GM19035 (cell line): ENCODE results near the gene PARD3B.

ENCODE experiments used
- ATAC-seq: cut with Tn5 transposase; IDR thresholded peaks from one replicate; pipeline ENCODE4 v1.9.1; 2021; ENCODE audit not compliant: unreplicated experiment

The PARD3B gene

GRCh38 chr2:205040323-205040722, 495.0 kb downstream of the PARD3B start:
- ATAC-seq = no peak

- ATAC-seq = no peak
Observed at GRCh38 chr2:205041472-205042130, 496.3 kb downstream of the PARD3B start.

GRCh38 chr2:205043285-205043684, 498.0 kb downstream of the PARD3B start:
- no peak for ATAC-seq

- ATAC-seq = no peak
Observed at GRCh38 chr2:205045706-205046105, 500.4 kb downstream of the PARD3B start.

GRCh38 chr2:205047273-205047839, 502.1 kb downstream of the PARD3B start:
- no peak for ATAC-seq

GRCh38 chr2:205051417-205051816, 506.1 kb downstream of the PARD3B start:
- ATAC-seq = no peak

GRCh38 chr2:205052781-205053180, 507.5 kb downstream of the PARD3B start:
- no peak for ATAC-seq

GRCh38 chr2:205053827-205054410, 508.6 kb downstream of the PARD3B start:
- ATAC-seq = no peak

- ATAC-seq = no peak
Observed at GRCh38 chr2:205054789-205055188, 509.5 kb downstream of the PARD3B start.

- no peak for ATAC-seq
Observed at GRCh38 chr2:205055251-205055650, 510.0 kb downstream of the PARD3B start.

- ATAC-seq = no peak
Observed at GRCh38 chr2:205056151-205056561, 510.9 kb downstream of the PARD3B start.

GRCh38 chr2:205058409-205058808, 513.1 kb downstream of the PARD3B start:
- no peak for ATAC-seq

- ATAC-seq = no peak
Observed at GRCh38 chr2:205060269-205060668, 515.0 kb downstream of the PARD3B start.

GRCh38 chr2:205066081-205066480, 520.8 kb downstream of the PARD3B start:
- no peak for ATAC-seq

- no peak for ATAC-seq
Observed at GRCh38 chr2:205069928-205070327, 524.7 kb downstream of the PARD3B start.

GRCh38 chr2:205070889-205071288, 525.6 kb downstream of the PARD3B start:
- ATAC-seq = no peak

GRCh38 chr2:205073433-205074020, 528.3 kb downstream of the PARD3B start:
- ATAC-seq = no peak

- no peak for ATAC-seq
Observed at GRCh38 chr2:205076405-205076804, 531.1 kb downstream of the PARD3B start.

GRCh38 chr2:205077159-205077558, 531.9 kb downstream of the PARD3B start:
- no peak for ATAC-seq

- ATAC-seq = no peak
Observed at GRCh38 chr2:205078762-205079161, 533.5 kb downstream of the PARD3B start.

- no peak for ATAC-seq
Observed at GRCh38 chr2:205079173-205079572, 533.9 kb downstream of the PARD3B start.

- no peak for ATAC-seq
Observed at GRCh38 chr2:205086662-205087061, 541.4 kb downstream of the PARD3B start.
